HG03060 (cell line): ENCODE data around the gene NCBP1.
"Not testable (repeated sequence)": the region's sequence is repeated elsewhere in the genome, so short reads cannot be mapped to it uniquely, and the experiment has no call there.

Source experiments
- ATAC-seq: cut with Tn5 transposase; IDR thresholded peaks from one replicate; pipeline ENCODE4 v1.9.1; 2021; ENCODE audit warnings: low read depth, moderate number of reproducible peaks; ENCODE audit not compliant: unreplicated experiment

The NCBP1 gene

GRCh38 chr9:97666907-97667686 is 33.5 kb downstream of the NCBP1 start:
- no peak for ATAC-seq

DNA sequence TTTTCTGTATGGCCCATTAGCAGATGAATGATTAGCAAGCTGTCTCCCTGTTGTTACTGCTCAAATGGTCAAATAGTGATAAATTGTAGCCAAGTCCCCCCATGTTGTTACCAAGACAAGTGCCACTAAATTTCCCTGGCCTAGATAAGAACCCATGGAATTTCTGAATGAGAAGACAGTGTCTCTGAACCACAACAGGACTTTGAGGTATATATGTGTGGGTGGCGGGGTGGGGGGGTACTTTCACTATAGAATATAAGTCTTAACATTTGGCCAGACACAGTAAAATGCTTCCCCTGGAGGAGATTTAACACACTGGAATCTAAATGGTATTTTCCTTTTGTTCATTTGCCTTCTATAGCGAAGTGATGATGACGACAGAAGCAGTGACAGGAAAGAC is 34.9 kb downstream of the NCBP1 start:
- ATAC-seq, result no peak

- no peak for ATAC-seq
These were observed 37.0 kb downstream of the NCBP1 start for GRCh38 chr9:97670586-97670985.

GRCh38 chr9:97672403-97672802 is 38.8 kb downstream of the NCBP1 start:
- ATAC-seq, result no peak

GRCh38 chr9:97673922-97674321 is 40.3 kb downstream of the NCBP1 start:
- ATAC-seq, result no peak

GRCh38 chr9:97675655-97676054 is 42.0 kb downstream of the NCBP1 start:
- ATAC-seq, result peak; percentile 49

DNA sequence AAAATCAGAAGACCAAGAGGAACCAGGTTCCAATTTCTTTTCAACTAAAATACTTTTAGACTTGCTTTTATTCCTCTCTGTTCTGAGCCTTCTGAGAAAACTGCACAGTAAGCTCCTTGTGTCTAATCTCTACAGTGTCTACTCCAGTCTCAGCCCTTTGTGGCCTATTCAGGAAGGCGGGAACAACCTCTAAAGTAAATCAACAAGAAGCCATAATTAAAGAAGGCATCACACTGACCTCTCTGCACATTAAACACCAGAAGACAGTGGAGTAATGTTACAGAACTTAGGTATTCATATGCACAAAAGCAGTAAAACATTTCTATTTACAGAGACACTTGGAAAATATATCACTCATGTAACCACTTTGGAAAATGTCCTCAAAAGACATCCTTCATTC is 48.6 kb downstream of the NCBP1 start:
- ATAC-seq, result no peak

GRCh38 chr9:97688654-97689053 is 55.0 kb downstream of the NCBP1 start:
- ATAC-seq, result no peak

- ATAC-seq, result no peak
These were observed 56.0 kb downstream of the NCBP1 start for GRCh38 chr9:97689401-97690180.

DNA sequence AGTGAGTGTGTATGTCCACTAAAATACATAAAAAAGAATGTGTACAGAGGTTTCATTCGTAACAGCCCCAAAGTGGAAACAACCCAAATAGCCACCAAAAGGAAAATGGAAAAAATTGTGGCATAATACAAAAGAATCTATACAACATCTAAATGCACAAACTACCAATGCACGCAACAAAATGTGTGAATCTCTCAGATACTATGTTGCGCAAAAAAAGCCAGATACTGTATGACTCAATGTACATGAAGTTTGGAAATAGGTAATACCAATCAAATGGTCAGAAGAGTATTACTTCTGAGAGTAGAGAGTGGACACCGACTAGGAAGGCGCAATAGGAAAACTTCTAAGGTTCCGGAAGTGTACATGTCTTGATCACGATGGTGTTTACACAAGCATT is 61.1 kb downstream of the NCBP1 start:
- no peak for ATAC-seq

DNA sequence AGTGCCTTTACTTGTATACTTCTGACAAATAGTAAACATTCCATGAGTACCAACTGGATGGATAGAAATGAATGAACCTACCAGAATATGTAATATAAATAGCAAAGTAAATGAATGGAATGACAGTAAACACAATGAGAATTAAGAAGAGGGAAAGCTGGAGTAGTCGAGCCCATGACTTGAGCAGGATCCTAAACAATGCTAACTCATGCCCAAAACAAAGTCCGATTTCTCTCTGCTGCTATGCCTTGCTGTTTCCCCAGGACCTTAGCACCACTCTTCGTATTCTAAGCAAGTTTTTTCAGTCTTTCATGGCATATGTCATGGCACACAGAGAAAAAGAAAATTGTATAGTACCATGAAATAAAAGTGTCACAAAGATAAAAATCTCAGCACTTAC is 61.8 kb downstream of the NCBP1 start:
- no peak for ATAC-seq

DNA sequence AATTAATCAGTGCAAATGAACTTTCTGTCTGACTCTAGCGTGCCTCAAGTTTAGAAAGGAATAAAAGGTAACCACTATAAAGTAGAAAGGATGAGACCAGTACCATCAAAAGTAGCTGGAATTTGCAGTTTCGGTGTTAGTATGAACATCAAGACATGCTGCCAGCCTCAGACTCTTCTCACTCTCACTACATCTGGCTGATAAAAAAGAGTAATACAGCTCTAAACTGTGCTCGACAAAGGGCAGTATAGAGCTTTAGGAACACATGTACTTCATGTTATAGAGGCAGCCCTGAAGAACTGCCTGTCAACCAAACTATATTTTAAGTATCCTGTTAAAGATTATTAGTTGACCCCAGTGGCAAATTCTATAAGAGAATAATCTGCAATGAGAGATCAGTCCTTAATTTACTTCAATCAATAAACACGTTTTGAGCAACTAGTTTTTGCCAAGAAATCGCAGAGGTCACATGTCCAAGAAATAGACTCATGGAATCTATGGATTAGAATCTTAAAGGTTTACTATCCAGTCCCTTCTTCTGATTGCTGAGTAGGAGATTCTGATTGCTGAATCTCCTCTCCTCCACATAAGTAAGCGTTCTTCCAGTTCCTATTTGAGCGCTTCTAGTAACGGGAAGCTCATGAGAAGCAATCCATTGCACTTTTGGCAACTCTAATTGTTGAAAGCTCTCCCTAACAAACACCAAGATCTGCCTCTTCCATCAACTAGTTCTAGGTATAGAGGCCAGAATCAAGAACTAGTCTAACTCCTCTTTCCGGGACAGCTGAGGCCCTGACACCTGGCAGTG is 62.6 kb downstream of the NCBP1 start:
- ATAC-seq, result no peak

- peak; percentile 83 for ATAC-seq
These were observed 63.4 kb downstream of the NCBP1 start, which contains the start of gene XPA for GRCh38 chr9:97696803-97697601. XPA (minus strand) TSS chr9:97697340; CDS start chr9:97697292, 48 bp downstream.

- ATAC-seq, result no peak
These were observed 64.2 kb downstream of the NCBP1 start for GRCh38 chr9:97697837-97698236.

GRCh38 chr9:97698865-97699264 is 65.2 kb downstream of the NCBP1 start:
- no peak for ATAC-seq

GRCh38 chr9:97699281-97699680 is 65.7 kb downstream of the NCBP1 start:
- not testable (repeated sequence) for ATAC-seq

GRCh38 chr9:97699824-97700223 is 66.2 kb downstream of the NCBP1 start:
- ATAC-seq, result not testable (repeated sequence)

DNA sequence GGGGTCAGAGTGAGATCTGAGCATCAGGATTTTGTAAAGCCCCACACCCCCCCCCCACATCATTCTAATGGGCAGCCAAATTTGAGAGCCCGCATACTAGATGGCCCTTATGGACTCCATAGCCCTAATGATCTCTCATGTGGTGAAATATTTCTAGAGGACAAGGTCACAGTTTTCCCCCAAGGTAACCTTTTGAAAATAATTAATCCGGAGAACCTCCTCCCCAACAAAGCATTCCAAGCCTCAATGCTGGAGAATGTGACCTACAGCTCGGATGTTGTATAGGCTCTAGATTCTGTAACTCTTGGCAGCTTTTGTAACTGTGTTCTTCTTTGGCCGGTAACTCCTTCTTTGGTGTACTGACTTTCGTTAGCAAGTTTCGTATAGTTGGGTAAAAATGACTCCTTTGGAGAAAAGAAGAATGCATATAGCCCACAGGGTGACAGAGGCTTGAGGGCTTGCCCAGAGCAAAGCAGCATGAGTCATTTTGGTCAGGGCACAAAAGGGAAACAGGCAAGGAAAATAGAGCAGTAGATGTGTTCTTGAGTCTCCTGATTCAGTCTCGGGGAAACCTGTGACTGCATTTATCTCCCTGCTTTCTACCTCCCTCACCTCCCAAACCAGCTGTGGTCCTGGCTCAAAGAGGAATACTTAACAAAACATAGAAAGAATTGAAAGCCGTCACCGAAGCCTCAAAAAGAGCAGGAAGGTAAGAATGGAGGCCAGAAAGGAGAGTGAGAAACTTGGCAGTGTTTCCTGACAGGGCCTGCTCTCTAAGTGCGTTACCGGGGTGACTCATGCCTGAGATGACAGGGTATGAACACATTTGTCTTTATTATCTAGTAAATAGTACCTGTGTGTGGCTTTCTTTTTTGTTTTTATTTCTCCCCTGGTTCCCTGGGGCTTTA is 70.1 kb downstream of the NCBP1 start:
- no peak for ATAC-seq

DNA sequence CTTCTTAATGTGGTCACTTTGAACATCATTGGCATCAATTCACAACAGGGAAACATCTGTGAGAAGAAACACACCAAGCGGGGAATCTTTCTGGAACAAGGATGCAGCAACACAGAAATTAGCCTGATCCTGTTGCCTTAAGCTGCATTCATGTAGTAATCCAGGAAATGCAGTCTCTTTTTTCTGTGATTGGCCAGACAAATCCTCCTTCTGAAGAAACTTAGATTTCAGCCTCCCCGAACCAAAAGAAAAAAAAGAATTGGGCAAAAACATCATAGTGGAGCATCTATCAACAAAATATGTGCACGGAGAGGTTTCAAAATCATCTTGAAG is 70.7 kb downstream of the NCBP1 start:
- ATAC-seq, result no peak
